Upper lobe of left lung (tissue), 6 donors: ENCODE data around the gene EHMT1. TPM values are rescaled to one million over a fixed set of nuclear protein-coding genes. Genes with fewer than 3 reads are reported as not detected.
"Not testable (repeated sequence)": the region's sequence is repeated elsewhere in the genome, so short reads cannot be mapped to it uniquely, and the experiment has no call there.

Experiments used
- ATAC-seq, 2 donors: fragments of 200-7000 bp; cut with Tn5 transposase; one replicate each; pipeline ENCODE4 v1.9.1; 2022; ENCODE audit warnings: mild to moderate bottlenecking in 2 of 2, moderate library complexity in 2 of 2; ENCODE audit not compliant: low FRiP score in 2 of 2
- DNase-seq, 2 donors: peaks; one replicate each; pipeline ENCODE4 v3.0.0-alpha.2; 2019 to 2020
- H3K27ac ChIP-seq, 4 donors: fragments of 200-600 bp; sonication (generic); one replicate each; pipeline ENCODE4 v1.5.1; 2016 to 2019
- H3K27me3 ChIP-seq, 4 donors: fragments of 200-600 bp; sonication (generic); one replicate each; pipeline ENCODE4 v1.5.1; 2017 to 2019
- H3K36me3 ChIP-seq, 4 donors: fragments of 200-600 bp; sonication (generic); one replicate each; pipeline ENCODE4 v1.5.1; 2016 to 2019
- H3K4me1 ChIP-seq, 4 donors: fragments of 200-600 bp; sonication (generic); one replicate each; pipeline ENCODE4 v1.5.1; 2018 to 2019
- H3K4me3 ChIP-seq, 4 donors: fragments of 200-600 bp; sonication (generic); one replicate each; pipeline ENCODE4 v1.5.1; 2017 to 2019; ENCODE audit warnings: mild to moderate bottlenecking in 2 of 4, moderate library complexity in 1 of 4
- H3K9me3 ChIP-seq, 4 donors: fragments of 200-600 bp; sonication (generic); one replicate each; pipeline ENCODE4 v1.5.1; 2018 to 2019
- CTCF ChIP-seq, 6 experiments: fragments of 450-650 bp in 4 of 6; fragments of 200-600 bp in 2 of 6; sonication (generic) in 2 of 6; IDR thresholded peaks; one replicate each; pipeline ENCODE4 v1.5.1; 2016 to 2019; ENCODE audit warnings: antibody characterized with exemption in 6 of 6
- EP300 ChIP-seq, 4 donors: sonication (generic); formaldehyde crosslinking; IDR thresholded peaks; one replicate each; pipeline ENCODE4 v1.5.1; 2017; ENCODE audit warnings: antibody characterized with exemption in 4 of 4, control low read depth in 2 of 4
- POLR2A ChIP-seq, 4 donors: fragments of 450-650 bp; IDR thresholded peaks; one replicate each; pipeline ENCODE4 v1.5.1; 2016 to 2017; ENCODE audit warnings: antibody characterized with exemption in 4 of 4, mild to moderate bottlenecking in 2 of 4
- POLR2AphosphoS5 ChIP-seq, 2 donors: sonication (generic); formaldehyde crosslinking; IDR thresholded peaks; one replicate each; pipeline ENCODE4 v1.5.1; 2017; ENCODE audit warnings: antibody characterized with exemption in 2 of 2
- WGBS, 2 donors: methylation state at CpG; one replicate each; pipeline ENCODE4 v1.1.5; 2017 to 2018; 5-methylcytosine and 5-hydroxymethylcytosine counted together
- total RNA-seq, 6 donors: library from RNA; depleted of rRNA in 4 of 6; stranded (reverse); fragments of >200 nt in 4 of 6; gene quantifications; one replicate each; pipeline versions ENCODE4 v1.1.0 to v1.2.1, GENCODE V29; 2016 to 2021
- donor health status: DM: no; HTN: no; CAD: no; lungs with moderate emphysema.
- donor health status: DM: no; HTN: yes; CAD: no; lungs with severe emphysema.

The EHMT1 gene
- total RNA-seq, 6 donors from 2014 or later = 68.0 to 183 (median 83.6) TPM

DNA sequence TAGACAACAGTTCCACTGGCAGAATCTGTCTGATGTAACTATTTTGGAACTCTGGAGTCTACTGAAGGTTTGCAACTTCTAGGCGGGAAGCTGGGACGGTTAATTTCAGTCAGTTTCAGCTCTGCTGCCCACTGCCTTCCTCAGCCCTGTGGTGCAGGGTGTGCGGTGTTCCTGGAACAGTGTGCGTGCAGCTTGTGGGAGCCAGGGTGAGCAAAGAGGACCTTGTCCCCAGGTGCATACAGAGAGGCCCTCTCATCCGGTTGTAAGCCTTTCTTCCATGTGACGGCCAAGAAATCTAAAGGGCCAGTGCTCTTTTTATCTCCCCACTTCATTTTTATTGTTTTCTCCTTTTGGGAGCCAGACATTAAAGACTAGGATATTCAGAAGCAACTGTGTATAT, 114.6 kb downstream of the EHMT1 start:
- Histone ChIP-seq H3K36me3 (peaks cover 0 to 54% (median 35%) of the 10 kb centered on the region in 4 donors), H3K4me1 (no peaks in the 10 kb centered on the region), H3K27me3 (no peaks in the 10 kb centered on the region), H3K9me3 (peaks cover 0 to 4% (median 0%) of the 10 kb centered on the region in 4 donors), H3K27ac (no peak overlapping the region), H3K4me3 (no peak overlapping the region)
- no peak for DNase-seq
- no peak for ATAC-seq
- TF ChIP-seq CTCF (IDR thresholded peaks at IDR 0.05) (no peak), POLR2A (IDR thresholded peaks at IDR 0.05) (no peak), EP300 (IDR thresholded peaks at IDR 0.05) (no peak), POLR2AphosphoS5 (IDR thresholded peaks at IDR 0.05) (no peak)
- WGBS, 2 donors = 98% methylated on average over 6 of the region's 6 CpGs

DNA sequence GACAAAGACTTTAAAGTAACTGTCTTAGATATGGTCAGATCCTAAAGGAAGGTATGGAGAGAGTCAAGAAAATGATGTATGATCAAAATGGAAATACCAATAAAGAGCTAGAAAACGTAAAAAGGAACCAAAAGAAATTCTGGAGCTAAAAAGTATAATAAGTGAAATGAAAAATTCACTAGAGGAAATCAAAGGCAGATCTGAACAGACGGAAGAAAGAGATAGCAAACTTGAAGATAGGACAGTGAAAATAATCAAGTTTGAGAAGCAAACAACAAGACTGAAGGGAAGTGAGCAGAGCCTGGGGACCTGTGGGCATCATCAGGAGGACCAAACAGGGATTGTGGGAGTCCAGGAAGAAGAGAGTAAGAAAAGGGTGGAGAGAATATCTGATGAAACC, 115.4 kb downstream of the EHMT1 start:
- Histone ChIP-seq H3K27me3 (no peaks in the 10 kb centered on the region), H3K27ac (no peak overlapping the region), H3K4me1 (no peaks in the 10 kb centered on the region), H3K9me3 (peaks cover 0 to 4% (median 0%) of the 10 kb centered on the region in 4 donors), H3K4me3 (no peak overlapping the region), H3K36me3 (peaks cover 0 to 47% (median 28%) of the 10 kb centered on the region in 4 donors)
- ATAC-seq (no peak), DNase-seq (no peak)
- TF ChIP-seq POLR2A (IDR thresholded peaks at IDR 0.05) (no peak), EP300 (IDR thresholded peaks at IDR 0.05) (no peak), CTCF (IDR thresholded peaks at IDR 0.05) (no peak), POLR2AphosphoS5 (IDR thresholded peaks at IDR 0.05) (no peak)
- 68 to 98% methylated on average over 2 of the region's 2 CpGs for WGBS, 2 donors

- WGBS, 2 donors = 83 to 96% methylated on average over 6 to 7 of the region's 14 CpGs
- not testable (repeated sequence) for ATAC-seq, H3K9me3 ChIP-seq, H3K4me3 ChIP-seq, DNase-seq, H3K4me1 ChIP-seq, H3K27ac ChIP-seq, H3K27me3 ChIP-seq
- peaks cover 0 to 10% (median 3%) of the 10 kb centered on the region in 4 donors for H3K36me3 ChIP-seq
These were observed 119.4 kb downstream of the EHMT1 start for GRCh38 chr9:137738182-137738696.

GRCh38 chr9:137738703-137739102, 119.9 kb downstream of the EHMT1 start:
- no peak for DNase-seq
- Histone ChIP-seq H3K4me1 (peaks cover 7 to 10% (median 9%) of the 10 kb centered on the region in 4 donors), H3K4me3 (no peak overlapping the region), H3K27ac (no peak overlapping the region), H3K27me3 (no peaks in the 10 kb centered on the region), H3K36me3 (peaks cover 3 to 10% (median 4%) of the 10 kb centered on the region in 4 donors), H3K9me3 (no peaks in the 10 kb centered on the region)
- ATAC-seq = no peak
- 79 to 96% methylated on average over 5 to 10 of the region's 11 CpGs for WGBS, 2 donors
- no peak for TF ChIP-seq CTCF (IDR thresholded peaks at IDR 0.05)
- TF ChIP-seq POLR2AphosphoS5 (IDR thresholded peaks at IDR 0.05) = no peak
- TF ChIP-seq EP300 (IDR thresholded peaks at IDR 0.05) = no peak
- no peak for TF ChIP-seq POLR2A (IDR thresholded peaks at IDR 0.05)

DNA sequence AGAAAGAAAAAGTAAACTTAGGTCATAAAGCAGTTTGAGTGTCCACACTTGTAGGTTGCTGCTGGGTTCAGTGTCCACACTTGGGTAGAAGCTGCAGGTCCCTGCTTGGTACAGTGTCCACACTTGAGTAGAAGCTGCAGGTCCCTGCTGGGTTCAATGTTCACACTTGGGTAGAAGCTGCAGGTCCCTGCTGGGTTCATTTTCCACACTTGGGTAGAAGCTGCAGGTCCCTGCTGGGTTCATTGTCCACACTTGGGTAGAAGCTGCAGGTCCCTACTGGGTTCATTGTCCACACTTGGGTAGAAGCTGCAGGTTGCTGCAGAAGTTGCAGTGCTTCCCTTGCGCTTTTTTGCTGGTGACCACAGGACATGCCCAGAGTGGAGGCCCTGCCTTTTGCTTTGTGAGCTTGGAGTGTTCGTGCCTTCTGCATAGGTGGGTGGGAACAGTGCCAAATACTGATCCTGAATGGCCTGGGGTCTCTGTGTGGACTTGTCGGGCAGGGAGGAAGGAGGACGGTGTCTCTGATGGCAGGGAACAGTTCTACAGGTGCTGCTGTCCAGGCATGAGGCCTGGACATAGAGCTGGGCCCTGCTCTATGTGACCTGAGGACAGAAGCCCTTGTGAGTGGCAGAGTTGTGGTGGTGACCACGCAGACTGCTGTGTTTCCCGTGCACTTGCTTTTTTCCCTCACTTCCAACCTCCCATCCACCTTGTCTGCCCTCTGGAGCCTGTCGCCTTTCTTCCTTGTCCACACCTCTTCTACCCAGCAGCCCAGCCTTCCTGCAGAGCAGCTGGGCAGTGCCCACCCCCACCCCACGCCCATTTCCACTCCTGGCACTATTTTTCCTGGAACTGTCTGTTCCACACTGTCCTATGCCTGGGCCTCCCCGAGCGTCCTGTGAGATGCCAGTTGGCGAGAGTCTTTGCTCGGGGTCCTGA, 120.8 kb downstream of the EHMT1 start:
- H3K27ac ChIP-seq = no peak overlapping the region
- no peaks in the 10 kb centered on the region for H3K9me3 ChIP-seq
- ATAC-seq = no peak
- TF ChIP-seq POLR2A (IDR thresholded peaks at IDR 0.05) (no peak), CTCF (IDR thresholded peaks at IDR 0.05) (no peak), EP300 (IDR thresholded peaks at IDR 0.05) (no peak), POLR2AphosphoS5 (IDR thresholded peaks at IDR 0.05) (no peak)
- peaks cover 10 to 16% (median 13%) of the 10 kb centered on the region in 4 donors for H3K36me3 ChIP-seq
- WGBS, 2 donors = 62 to 78% methylated on average over 8 of the region's 12 CpGs
- DNase-seq = no peak
- no peak overlapping the region for H3K4me3 ChIP-seq
- peaks cover 7 to 10% (median 9%) of the 10 kb centered on the region in 4 donors for H3K4me1 ChIP-seq
- H3K27me3 ChIP-seq = no peaks in the 10 kb centered on the region
